GM19467 (cell line): ENCODE results near the gene ADAT1.

Source experiments
- ATAC-seq: cut with Tn5 transposase; IDR thresholded peaks from one replicate; pipeline ENCODE4 v1.9.1; 2021; ENCODE audit warnings: mild to moderate bottlenecking, moderate library complexity; ENCODE audit not compliant: unreplicated experiment

Gene ADAT1

GRCh38 chr16:75576384-75576811, 46.7 kb downstream of the ADAT1 start:
- no peak for ATAC-seq

GRCh38 chr16:75575958-75576357, 47.1 kb downstream of the ADAT1 start:
- ATAC-seq, result no peak

- ATAC-seq, result no peak
Measured at GRCh38 chr16:75573955-75574354, 49.1 kb downstream of the ADAT1 start.

- ATAC-seq, result no peak
Measured at GRCh38 chr16:75572864-75573542, 50.1 kb downstream of the ADAT1 start.

GRCh38 chr16:75570396-75571065, 52.5 kb downstream of the ADAT1 start:
- ATAC-seq, result no peak

GRCh38 chr16:75567911-75568310, 55.2 kb downstream of the ADAT1 start:
- ATAC-seq, result no peak

GRCh38 chr16:75566758-75567255, 56.3 kb downstream of the ADAT1 start:
- no peak for ATAC-seq

- ATAC-seq, result peak; percentile 70
Measured at GRCh38 chr16:75566040-75566757, 56.9 kb downstream of the ADAT1 start, which contains the start of gene GABARAPL2. TSS of gene GABARAPL2 (plus strand) at chr16:75566379. CDS start at chr16:75566487, 108 bp downstream.

GRCh38 chr16:75565640-75566039, 57.4 kb downstream of the ADAT1 start:
- ATAC-seq, result peak; percentile 4

GRCh38 chr16:75559564-75560372, 63.3 kb downstream of the ADAT1 start:
- ATAC-seq, result no peak

GRCh38 chr16:75558846-75559401, 64.2 kb downstream of the ADAT1 start:
- ATAC-seq, result no peak

- ATAC-seq, result no peak
Measured at GRCh38 chr16:75556431-75556950, 66.6 kb downstream of the ADAT1 start.

GRCh38 chr16:75555707-75556430, 67.2 kb downstream of the ADAT1 start, which contains the start of gene TMEM231:
TSS of gene TMEM231 (minus strand) at chr16:75556252. CDS start at chr16:75556209, 43 bp downstream.
- peak; percentile 99 for ATAC-seq

- peak; percentile 32 for ATAC-seq
Measured at GRCh38 chr16:75555213-75555706, 67.8 kb downstream of the ADAT1 start.

- no peak for ATAC-seq
Measured at GRCh38 chr16:75552951-75553350, 70.1 kb downstream of the ADAT1 start.

- ATAC-seq, result peak; percentile 80
Measured at GRCh38 chr16:75550211-75550662, 72.8 kb downstream of the ADAT1 start.
